ENCODE measurements around the gene MLF2.

Gene MLF2, protein sequence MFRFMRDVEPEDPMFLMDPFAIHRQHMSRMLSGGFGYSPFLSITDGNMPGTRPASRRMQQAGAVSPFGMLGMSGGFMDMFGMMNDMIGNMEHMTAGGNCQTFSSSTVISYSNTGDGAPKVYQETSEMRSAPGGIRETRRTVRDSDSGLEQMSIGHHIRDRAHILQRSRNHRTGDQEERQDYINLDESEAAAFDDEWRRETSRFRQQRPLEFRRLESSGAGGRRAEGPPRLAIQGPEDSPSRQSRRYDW

DNA sequence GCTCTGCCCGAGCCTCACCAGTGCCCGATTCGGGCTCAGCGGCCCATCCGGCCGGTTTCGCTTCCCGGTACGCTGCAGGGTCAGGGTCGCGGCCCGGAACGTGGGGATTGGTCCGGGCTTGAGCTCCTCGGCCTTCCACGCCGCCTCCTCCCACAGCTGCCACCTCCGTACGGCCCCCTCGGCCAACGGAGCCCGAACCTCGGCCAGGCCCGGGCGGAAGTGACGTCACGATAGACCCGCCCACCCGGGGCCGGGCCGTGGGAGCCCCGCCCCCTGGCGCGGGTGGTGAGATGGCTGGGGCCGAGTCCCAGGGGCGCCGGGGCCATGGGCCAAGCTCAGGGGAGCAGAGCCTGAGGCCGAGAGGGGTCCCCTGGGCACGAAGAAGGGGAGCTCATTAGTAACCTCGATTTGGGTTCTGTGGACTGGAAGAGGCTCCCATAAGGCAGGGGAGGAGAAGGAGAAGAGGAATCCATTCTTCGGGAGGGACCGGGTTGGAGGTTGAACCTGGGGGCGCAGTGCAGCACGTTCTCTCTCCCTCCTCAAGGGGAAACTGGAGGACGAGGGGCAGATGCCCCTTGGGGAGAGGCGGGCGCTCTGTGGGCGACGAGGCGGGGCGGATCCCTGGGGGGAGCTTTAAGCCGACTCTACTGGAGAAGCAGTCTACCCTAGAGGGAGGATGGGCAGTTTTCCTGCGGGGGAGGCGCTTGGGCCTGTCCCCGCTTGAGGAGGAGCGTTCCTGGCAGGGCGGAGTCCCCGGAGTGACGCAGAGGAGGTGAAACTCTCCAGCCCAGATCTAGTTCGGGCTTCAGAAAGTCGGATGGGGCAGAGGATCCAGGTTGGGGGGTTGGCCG, at the start of gene MLF2:
TSS of gene MLF2 (minus strand) at position 221 of the 851 bp plus-strand sequence. CDS start 807 bp downstream, outside the sequence.
- peak; percentile 94 for DNase-seq

DNA sequence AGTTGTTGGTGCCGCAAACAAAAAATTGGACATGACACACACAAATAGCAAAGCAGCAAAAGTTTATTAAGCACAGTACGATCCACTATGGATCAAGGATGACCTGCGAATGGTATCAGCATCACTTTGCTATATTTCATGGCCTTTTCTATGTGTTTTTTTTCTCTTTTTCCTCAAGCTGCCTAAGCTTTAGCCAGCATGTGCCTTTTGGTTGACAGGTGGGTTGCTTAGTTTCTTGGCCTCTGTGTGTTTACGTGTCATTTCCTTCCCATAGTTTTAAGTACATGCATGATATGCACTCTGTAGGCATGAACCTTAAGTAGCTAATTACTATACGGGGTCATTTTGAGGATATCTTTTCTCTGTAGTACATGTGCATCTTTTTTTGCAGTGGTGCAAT, 46.2 kb upstream of the MLF2 start:
- no peak for DNase-seq

DNA sequence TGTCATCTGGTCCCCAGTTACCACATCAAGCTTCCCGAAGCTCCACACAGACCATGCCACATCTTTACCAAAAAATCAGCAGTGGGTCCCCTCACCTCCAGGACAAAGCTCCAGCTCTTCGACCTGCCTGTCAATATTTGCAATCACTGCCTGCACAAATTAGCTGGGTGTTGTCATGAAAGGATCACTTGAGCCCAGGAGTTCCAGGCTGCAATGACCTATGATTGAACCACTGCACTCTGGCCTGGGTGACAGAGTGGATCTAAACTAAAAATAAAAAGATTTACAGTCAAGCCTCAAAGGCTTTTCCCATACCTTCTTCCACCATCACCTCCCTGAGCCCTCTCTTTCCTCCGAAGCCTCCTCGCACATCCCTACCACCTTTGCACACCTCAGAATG, 43.6 kb upstream of the MLF2 start:
- no peak for DNase-seq

DNA sequence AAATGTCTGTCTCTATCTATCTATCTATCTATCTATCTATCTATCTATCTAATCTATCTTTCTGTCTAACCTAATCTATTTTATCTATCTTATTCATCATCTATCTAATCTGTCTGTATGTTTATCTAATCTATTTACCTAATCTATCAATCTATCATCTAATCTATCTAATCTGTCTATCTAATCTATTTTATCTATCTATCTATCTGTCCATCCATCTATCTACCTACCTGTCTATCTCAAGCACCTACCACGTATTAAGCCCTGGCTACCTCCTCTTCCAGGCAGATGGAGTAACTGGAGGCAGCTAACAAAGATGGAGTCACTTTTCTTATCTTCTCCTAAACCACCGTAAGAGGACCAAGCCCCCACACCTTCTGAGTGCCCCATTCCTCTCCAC, 42.1 kb upstream of the MLF2 start:
- no peak for DNase-seq

DNA sequence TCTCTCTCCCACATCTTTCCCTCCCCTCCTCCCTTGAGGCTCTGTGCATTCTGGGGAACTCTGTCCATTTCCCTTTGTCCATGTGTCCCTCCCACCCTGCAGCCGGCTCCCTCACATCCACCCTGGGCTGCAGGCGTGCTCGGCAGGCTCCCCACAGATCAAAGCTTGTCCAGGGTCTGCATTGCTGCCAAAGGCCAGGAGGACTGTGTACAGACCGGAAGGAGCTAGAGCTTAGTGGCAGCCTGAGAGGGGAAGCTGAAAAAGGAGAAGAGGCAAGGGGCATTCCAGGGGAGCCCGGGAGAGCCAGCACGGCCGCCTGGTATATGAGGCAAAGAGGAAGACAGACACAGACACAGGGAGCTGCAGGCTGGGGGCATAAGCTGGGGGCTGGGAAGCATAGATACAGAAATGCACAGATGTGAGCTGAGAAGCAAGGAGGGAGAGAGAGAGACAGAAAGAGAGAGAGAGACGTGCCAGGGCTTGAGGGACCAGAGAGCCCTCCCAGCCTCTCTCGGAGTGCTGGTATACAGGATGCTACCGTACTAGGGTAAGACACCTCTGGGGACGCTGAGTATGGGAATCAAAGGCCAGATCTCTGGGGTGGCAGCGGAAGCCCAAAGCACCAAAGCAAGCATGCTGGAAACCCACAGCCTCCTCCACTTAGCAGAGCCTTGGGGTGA, 39.7 kb upstream of the MLF2 start:
- peak; percentile 58 for DNase-seq

DNA sequence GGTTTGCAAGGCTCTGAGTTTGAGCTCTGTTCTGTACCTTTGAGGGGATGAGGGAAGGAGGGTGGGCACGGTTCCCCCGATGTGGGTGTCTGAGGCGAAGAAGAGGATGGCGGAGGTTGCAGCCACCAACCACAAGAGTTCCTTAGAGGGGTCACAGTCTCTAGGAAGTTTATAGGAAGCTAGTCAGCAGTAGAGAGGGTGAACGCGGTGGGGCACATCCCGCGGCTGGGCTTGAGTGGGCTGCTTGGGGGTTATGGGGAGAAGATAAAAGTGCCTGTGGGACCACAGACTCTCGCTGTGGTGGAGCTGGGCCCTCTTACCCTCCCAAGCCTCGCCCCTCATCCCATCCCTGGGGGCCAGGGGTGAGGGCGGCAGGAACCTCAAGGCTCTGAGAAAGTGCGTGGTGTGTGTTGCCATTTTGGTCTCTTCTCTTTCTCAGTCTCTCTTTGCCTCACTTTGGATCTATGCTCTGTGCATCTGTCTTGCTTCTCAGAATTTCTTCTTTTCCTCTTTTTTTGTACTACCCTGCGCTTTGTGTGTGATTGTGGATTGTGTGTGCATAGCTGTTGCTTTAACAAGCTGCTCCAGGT, 39.1 kb upstream of the MLF2 start:
- DNase-seq: no peak

DNA sequence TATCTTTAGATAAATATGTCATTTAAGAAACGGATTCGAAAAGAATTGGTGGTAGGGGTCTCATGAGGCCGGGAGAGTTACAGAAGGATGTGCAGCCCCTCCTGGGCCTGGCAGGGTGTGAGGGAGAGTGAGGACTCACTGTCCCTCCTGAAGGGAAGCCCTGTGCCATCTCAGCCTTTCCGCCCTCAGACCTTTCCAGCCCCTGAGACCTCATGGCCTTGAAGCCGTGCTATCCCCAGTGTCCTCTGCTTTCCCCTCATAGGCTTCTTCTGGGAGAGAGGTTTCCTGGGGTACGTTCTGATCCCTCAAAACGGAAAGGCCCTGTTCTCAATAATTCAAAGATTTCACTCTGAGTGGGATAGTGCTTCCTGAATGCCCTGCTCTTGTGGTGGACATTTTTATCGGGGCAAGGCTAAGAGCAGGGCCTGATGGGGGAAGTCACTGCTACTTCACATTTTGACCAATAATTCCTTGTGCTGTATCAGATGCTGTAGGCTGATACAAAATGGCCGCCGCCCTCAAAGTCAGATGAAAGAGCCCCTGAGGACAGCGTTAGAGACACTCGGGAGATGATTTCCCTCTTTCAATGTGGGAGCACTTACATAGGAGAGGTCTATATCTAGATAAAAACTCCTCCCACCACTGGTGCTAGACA, 37.7 kb upstream of the MLF2 start:
- no peak for DNase-seq

DNA sequence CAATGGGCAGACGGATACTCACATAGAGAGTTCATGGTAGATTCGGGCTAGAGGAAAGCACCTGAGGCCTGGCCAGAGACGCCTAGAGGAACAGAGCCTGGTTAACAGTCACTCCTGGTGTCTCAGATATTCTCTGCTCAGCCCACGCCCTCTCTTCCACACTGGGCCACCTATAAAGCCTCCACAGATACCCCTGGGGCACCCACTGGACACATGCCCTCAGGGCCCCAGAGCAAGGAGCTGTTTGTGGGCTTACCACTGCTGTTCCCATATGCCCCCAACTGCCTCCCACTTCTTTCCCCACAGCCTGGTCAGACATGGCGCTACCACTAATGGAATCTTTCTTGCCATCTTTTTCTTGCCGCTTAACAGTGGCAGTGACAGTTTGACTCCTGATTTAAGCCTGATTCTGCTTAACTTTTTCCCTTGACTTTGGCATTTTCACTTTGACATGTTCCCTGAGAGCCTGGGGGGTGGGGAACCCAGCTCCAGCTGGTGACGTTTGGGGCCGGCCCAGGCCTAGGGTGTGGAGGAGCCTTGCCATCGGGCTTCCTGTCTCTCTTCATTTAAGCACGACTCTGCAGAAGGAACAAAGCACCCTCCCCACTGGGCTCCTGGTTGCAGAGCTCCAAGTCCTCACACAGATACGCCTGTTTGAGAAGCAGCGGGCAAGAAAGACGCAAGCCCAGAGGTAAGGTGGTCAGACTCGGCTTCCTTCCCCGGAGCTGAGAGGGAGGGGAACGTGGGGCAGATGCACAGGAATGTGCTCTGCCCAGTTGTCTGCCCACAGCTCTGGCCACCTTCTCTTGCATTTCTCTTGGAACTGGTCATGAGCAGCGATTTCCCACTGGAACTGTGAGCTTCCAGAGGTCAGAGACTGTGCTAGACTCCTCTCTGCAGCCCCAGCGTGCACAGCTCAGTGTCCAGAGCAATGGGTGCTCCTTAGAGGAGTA, 36.3 kb upstream of the MLF2 start, which contains the start of gene CD4:
TSS of gene CD4 (plus strand) at position 557 of the 953 bp plus-strand sequence. CDS start 10,611 bp downstream, outside the sequence.
- no peak for DNase-seq

DNA sequence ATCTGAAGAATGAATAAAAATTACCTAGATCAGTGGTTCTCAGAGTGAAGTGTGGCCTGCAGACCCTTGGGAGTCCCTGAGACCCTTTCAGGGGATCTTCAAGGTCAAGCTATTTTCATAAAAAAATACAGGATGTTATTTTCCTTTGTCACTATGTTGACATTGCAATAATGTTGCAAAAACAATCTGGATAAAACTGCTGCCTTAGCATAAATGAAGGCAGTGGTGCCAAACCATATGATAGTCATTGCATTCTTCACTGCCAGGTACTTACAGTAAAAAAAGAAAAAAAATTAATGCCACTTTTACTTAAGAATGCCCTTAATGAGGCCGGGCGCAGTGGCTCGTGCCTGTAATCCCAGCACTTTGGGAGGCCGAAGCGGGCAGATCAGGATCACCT, 34.4 kb upstream of the MLF2 start:
- no peak for DNase-seq

DNA sequence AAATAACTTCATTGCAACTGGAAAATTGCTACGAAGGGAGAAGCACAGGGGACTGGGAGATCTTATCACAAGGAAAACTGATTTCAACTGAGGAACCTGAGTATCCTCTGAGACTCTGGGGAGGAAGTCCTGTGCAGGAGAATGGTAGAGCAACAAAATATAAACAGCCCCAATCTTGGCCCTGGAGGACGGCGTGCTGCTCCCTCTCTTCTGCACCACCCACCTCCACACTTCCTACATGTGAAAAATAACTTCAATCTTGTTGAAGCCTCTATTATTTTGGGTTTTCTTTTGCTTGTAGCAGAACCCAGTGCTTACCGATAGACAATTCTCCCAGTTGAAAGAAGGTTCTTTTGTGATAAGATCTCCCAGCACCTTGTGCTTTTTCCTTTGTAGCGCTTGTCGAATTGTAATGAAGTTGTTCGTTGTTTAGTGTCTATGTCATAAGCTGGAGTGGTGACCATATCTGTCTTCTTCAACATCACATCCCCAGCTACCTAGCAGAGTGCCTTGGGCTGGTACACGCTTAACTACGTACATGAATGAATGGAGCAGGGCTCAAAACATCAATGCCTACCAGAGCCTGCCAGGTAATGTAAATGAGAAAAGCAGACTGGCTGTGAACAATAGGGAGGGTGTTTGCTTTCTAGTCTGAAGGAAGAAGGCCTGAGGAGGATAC, 33.6 kb upstream of the MLF2 start:
- no peak for DNase-seq

DNA sequence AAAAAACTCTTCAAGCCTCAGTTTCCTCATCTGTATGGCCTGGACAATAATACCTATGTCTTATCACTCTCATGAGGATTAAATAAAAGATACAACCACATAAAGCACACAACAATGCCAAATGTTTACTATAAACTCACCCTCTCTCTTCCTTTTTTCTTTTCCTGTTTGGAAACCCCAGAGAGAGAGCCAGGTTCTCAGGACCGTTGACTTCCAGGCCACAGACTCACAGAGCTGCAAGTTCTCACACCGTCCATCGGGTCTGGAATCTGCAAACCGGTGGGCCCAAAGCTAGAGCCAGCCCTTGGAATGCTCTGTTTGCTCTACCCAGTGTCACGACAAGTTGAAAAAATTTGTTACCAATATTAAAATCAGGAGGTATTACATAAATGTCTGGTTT, 31.8 kb upstream of the MLF2 start:
- DNase-seq: no peak

DNA sequence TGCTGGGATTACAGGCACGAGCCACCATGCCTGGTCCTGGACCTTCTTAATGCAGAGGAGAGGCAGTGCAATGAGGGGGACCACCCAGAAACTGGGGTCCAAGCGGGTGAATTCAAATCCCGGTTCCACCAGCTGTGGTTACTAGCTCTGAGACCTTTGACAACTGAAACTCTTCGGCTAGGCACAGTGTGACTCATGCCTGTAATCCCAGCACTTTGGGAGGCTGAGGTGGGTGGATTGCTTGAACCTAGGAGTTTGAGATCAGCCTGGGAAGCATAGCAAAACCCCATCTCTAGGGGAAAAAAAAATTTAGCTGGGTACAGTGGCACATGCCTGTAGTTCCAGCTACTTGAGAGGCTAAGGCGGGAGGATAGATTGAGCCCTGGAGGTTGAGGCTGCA, 31.4 kb upstream of the MLF2 start:
- DNase-seq: no peak

DNA sequence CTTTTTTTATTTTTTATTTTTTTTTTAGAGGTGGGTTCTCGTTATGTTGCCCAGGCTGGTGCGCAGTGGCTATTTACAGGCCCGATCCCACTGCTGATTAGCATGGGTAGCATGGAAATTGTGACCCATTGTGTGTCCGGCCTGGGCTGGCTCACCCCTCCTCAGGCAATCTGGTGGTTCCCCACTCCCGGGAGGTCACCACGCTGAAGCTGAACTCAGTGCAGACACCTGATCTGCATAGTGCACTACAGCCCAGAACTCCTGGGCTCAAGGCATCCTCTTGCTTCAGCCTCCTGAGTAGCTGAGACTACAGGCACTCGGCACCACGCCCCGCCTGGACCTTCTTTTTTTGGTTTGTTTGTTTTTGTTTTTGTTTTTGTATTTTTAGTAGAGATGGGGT, 30.9 kb upstream of the MLF2 start:
- DNase-seq: no peak

DNA sequence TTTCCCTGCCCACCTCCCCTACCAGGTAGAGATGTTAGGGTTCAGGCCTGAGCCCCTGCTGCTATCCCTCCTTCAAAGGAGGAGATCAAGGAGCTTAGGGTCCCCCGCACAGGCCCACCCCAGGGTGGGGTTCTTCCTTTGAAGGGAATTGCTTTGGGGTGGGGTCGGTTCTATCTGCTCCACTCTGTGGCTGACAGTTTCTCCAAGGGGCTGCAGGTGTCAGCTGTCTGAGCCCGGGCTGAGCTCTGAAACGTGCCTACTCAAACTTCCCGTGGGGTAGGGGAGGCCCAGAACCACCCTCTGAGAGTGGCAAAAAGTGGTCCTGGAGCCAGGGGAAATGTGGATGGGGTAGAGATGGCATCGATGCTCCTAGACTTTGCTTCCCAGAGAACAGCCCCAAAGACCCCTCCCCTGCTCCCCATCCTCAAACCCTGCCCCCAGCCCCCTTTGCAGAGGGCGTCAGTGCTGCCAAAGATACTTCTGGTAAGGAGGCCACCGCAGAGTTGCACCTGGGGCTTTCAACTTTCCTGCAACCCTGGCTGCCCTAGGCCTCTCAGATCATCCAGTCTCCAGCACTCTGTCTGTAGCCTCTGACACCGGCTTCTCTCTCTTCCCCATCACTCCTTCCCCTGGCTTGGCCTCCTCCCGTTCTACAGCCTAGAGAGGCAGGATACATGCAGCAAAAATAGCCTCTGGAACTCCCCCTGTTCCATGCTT, 30.1 kb upstream of the MLF2 start:
- DNase-seq: no peak

DNA sequence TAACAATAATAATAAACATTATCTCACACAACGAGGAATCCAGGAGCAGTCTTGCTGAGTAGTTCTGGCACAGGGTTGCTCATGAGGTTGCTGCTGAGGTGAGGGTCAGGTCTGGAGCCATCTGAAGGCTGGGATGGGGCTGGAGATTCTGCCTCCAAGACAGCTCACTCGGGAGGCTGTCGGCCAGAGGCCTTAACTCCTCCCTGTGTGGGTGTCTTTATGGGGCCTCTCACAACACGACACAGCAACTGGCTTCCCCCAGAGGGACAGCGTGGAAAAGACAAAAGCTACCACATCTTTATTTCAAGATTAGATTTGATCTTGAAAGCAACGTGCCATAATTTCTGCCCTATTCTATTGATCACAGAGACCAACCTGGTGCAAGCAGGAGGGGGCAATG, 29.2 kb upstream of the MLF2 start:
- DNase-seq: no peak

DNA sequence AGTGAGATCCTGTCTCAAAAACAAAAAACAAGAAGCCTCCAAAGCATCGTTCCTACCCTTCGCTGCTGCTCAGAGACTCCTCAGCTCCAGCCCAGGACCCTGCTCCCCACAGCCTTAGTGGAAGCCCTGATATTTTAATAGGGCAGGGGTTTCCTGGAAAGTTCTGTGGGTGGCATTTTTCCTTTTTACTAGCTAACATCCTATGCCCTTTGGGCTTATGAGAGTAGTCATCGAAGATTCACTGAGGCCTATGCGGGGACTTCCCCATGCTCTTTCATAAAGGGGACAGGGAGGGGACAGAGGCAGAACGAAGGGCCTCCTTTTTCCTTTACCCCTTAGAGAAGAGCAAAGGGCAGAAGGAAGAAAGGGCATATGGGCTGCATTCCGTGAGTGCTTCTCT, 27.6 kb upstream of the MLF2 start:
- DNase-seq: no peak

DNA sequence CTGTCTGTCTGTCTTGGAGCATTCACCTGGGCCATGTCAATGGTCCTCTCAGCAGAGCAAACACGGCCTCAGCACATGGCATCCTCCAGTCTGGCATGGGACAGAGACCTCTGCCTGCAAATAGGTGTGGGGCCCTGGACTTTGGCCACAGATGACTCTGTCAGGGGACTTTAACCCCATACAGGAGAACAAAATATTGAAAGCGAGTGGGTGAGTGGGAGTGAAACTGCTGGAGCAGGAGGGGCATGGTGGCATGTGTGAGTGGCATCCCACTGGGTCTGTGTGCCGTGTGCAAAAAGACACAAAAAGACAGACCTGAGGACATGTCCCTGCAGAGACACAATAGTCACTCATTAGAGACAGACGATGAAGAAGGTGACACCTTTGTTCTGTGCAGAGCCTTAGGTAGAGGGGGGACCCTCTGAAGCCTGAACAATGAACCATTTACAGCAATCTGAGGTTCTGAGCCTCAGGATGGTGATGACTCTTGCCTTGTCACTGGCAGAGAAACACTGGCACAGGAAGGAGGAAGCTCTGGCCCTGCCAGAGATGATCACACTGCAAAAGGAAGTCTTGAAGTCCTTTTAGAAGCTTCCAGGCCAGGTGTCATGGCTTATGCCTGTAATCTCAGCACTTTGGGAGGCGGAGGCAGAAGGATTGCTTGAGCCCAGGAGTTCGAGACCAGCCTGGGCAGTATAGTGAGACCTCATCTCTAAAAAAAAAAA, 26.9 kb upstream of the MLF2 start:
- DNase-seq: no peak

DNA sequence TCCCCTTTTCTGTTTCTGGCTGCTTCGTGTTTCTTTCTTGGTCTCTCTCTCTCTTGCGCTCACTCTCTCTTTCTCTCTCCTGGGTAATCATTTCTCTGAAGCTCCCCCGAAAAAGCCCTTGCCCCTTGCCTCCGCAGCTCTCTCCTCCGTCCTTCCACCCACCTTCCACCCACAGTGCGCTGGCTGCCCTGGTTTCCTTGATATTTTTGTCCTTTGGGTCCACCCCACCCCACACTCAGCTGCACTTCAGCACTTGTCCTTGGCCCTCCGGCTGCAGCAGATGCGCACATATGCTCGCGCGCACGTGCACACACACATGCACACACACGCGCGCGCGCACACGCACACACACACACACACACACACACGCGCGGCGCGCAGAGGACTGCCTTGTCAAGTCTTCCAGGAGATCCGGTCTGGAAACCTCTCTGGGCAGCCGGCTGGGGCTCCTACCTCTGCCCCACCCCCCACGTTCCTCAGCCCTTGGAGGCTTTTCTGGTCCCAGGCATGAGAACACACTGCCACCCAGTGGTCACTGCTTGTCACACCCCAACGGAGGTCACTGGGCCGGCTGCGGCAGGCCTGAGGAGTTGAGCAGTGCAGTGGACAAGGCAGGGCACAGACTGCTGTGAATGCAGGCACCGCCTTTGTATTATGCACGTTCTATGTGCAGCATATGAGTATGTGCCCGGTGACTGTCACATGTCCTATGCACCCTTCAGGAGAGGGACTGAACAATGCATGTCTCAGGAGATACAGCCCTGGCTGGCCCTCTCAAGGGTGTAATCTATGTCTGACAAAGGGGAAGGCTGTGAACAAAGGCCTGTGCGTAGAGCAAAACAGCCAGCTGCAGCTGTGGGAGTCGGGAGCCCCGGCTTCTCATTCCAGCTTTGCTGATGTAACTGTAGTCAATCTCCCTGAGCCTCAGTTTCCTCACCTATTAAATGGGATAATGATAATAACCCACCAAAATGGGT, 25.9 kb upstream of the MLF2 start:
- peak; percentile 90 for DNase-seq

Measured in KG1 (cell line).